HG02973 (cell line): ENCODE data around the gene HSF2BP.
A peak's percentile ranks its signal among the peaks of the same experiment; 100 is the strongest.
"Not testable (repeated sequence)": the region's sequence is repeated elsewhere in the genome, so short reads cannot be mapped to it uniquely, and the experiment has no call there.

Experiments
- ATAC-seq: cut with Tn5 transposase; IDR thresholded peaks from one replicate; pipeline ENCODE4 v1.9.1; 2021; ENCODE audit warnings: moderate library complexity; ENCODE audit not compliant: unreplicated experiment

Gene HSF2BP

GRCh38 chr21:43659136-43660000 is at the start of gene HSF2BP, which contains the start of gene RRP1B:
HSF2BP (minus strand) TSS chr21:43659488; CDS start chr21:43658096, 1,392 bp downstream.
RRP1B (plus strand) TSS chr21:43659560; CDS start chr21:43659665, 105 bp downstream.
- peak; percentile 62 for ATAC-seq

GRCh38 chr21:43708745-43709381 is 49.6 kb upstream of the HSF2BP start:
- ATAC-seq = no peak

- ATAC-seq = no peak
Observed at GRCh38 chr21:43707462-43707861, 48.2 kb upstream of the HSF2BP start.

GRCh38 chr21:43703035-43703880 is 44.0 kb upstream of the HSF2BP start:
- ATAC-seq = no peak

GRCh38 chr21:43702785-43703034 is 43.4 kb upstream of the HSF2BP start:
- no peak for ATAC-seq

GRCh38 chr21:43701936-43702784 is 42.9 kb upstream of the HSF2BP start:
- no peak for ATAC-seq

- no peak for ATAC-seq
Observed at GRCh38 chr21:43699933-43700599, 40.8 kb upstream of the HSF2BP start.

GRCh38 chr21:43699492-43699777 is 40.1 kb upstream of the HSF2BP start:
- ATAC-seq = not testable (repeated sequence)

- no peak for ATAC-seq
Observed at GRCh38 chr21:43697758-43698643, 38.7 kb upstream of the HSF2BP start.

- no peak for ATAC-seq
Observed at GRCh38 chr21:43696214-43696613, 36.9 kb upstream of the HSF2BP start.

- ATAC-seq = no peak
Observed at GRCh38 chr21:43694437-43695079, 35.3 kb upstream of the HSF2BP start.

GRCh38 chr21:43693981-43694380 is 34.7 kb upstream of the HSF2BP start:
- no peak for ATAC-seq

- ATAC-seq = no peak
Observed at GRCh38 chr21:43692949-43693348, 33.7 kb upstream of the HSF2BP start.

GRCh38 chr21:43691801-43692200 is 32.5 kb upstream of the HSF2BP start:
- no peak for ATAC-seq

- ATAC-seq = no peak
Observed at GRCh38 chr21:43691086-43691795, 32.0 kb upstream of the HSF2BP start.

GRCh38 chr21:43690346-43690745 is 31.1 kb upstream of the HSF2BP start:
- no peak for ATAC-seq

- no peak for ATAC-seq
Observed at GRCh38 chr21:43689556-43690337, 30.5 kb upstream of the HSF2BP start.
